GM18520 (cell line): ENCODE data around the gene FAM149A.

Source experiments
- ATAC-seq: cut with Tn5 transposase; IDR thresholded peaks from one replicate; pipeline ENCODE4 v1.9.1; 2021; ENCODE audit not compliant: unreplicated experiment

Gene FAM149A

GRCh38 chr4:186201010-186201409, 96.5 kb downstream of the FAM149A start:
- no peak for ATAC-seq

GRCh38 chr4:186201535-186202230, 97.2 kb downstream of the FAM149A start:
- ATAC-seq = peak; percentile 94

DNA sequence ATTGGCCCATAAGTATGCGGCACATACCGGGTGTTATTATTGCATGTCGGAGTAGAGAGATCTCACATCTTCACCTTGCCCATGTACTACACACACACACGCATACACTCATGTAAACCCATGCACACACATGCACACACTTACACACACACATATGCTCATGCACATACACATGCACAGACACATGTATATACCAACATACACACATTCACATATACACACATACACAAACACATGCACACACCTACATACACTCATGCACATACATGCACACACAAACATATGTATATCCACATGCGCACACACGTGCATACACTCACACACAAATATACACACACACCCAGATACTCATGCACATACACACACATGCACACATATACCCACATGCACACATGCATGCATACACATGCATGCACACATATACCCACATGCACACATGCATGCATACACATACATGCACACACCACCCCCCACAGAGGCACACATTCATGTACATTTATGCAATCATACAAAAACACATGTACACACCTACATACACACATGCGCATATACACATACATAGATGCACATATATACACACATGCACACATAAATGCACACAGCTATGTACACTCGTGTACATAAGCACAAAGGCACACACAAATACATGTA, 98.1 kb downstream of the FAM149A start:
- ATAC-seq = no peak

DNA sequence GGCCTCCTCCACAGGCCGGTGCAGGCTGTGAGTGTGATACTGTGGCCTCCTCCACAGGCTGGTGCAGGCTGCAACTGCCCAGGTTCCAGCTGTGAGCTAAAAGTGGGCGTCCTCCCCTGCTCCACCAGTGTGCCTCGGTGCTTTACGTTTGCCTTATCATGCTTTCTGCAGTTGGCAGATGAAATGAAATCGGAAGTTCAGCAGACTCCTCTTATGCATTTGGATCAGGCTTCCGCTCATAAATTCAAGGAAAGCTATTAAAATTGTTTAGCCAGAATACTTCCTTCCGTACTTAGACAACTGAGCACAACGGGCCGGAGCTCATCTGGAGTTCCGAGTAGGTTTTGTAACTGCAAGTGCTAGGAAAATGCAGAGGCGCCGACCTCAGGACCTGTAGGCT, 98.9 kb downstream of the FAM149A start:
- ATAC-seq = no peak

DNA sequence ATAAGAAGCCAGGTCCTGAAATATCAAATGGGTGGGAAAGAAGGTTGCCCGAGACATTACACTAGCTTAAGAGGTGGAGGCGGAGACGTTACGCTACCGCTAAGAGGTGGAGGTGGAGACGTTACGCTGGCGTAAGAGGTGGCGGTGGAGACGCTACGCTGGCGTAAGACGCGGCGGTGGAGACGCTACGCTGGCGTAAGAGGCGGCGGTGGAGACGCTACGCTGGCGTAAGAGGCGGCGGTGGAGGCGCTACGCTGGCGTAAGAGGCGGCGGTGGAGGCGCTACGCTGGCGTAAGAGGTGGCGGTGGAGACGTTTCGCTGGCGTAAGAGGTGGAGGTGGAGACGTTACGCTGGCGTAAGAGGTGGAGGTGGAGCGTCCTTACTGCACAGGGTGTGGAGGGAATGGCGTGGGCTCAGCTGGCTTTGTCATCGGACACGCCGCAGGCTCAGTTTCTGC, 99.6 kb downstream of the FAM149A start:
- no peak for ATAC-seq

DNA sequence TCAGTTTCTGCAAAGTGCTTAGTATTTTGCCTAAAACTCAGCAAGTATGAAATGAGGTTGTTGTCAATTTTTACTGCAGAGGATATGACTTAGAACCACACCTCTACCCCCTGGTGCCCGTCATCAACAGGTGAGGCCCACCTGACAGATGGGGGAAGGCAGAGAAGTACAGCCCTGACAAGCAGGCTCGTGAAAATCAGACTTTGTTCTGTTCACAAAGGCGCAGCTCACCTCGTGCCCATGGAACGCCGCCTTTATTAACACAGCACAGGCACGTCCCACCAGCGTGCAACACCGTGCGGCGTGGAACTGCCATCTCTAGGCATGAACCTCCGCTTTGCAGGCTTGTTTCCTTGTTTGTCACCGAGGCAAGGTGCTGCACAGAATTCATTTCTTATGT, 100.2 kb downstream of the FAM149A start:
- ATAC-seq = no peak

GRCh38 chr4:186205156-186205555, 100.7 kb downstream of the FAM149A start:
- ATAC-seq = no peak

DNA sequence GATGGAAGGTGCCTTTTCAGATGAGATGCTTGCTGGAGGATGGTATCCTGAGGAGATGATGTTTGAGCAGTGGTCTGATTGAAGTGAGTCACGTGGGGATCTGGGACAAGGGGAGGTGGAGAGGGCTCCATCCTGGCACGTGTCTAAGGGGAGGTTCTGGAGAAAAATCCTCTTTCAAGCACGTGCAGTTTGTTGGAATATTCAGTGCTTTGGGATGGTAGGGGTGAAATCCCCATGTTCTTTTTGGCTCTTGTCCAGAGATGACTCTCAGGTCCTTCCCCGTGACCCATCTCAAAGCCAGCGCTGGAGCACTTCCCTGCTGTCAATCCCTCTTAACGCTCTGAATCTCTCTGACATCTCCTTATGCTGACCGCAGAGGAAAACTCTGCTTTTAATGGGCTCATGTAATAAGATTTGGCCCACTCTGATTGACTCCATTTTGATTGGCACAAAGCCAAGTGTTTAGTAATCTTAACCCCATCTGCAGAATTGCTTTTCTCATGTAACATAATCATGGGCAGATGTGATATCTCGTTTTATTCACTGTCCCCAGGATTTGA, 112.0 kb downstream of the FAM149A start:
- ATAC-seq = no peak

GRCh38 chr4:186217733-186218293, 113.3 kb downstream of the FAM149A start:
- ATAC-seq = no peak

DNA sequence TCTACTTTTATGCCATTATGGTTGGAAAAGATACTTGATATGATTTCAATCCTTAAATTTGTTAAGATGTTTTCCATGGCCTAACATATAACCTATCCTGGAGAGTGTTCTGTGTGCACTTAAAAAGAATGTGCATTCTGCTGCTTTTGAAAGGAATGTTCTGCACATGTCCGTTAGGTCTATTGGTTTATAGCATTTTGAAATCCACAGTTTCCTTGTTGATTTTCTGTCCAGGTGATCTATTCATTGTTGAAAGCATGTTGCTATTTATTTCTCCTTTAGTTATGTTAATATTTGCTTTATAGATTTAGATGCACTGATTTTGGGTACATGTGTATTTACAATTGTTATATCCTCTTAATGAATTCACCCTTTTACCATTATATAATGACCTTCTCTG, 117.1 kb downstream of the FAM149A start:
- no peak for ATAC-seq
